ENCODE results near the gene EMX1. TPM values are rescaled to one million over a fixed set of nuclear protein-coding genes. Genes with fewer than 3 reads are reported as not detected.

EMX1 gene
- total RNA-seq, 2 experiments from 2014 or later: not detected

DNA sequence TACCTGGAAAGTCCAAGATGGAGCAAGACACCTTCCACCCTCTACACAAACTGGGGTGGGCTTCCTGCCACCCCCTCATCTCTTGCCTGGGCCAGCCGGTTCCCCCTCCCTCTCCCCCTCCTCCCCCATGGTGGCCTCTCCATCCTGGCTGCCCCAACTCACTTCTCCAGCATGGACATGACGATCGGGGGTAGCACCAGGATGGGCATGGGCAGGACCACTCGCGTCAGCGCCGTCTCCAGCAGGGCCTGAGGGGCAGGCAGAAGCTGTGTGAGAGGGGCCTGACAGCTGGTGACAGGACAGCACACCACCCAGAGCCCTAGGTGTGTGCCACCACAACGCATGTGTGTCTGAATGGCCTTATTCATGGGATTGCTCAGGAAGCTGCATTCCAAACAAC, 51.0 kb downstream of the EMX1 start:
- Mint-ChIP-seq H3K27me3 (no peaks in the 10 kb centered on the region), H3K27ac (no peak overlapping the region), H3K4me1 (no peaks in the 10 kb centered on the region), H3K9me3 (no peaks in the 10 kb centered on the region), H3K4me3 (no peak overlapping the region), H3K36me3 (no peaks in the 10 kb centered on the region)
- POLR2A ChIA-PET: no interaction called here
- DNase-seq: no peak
- no peak for ATAC-seq (ENCODE audit: low read depth)

DNA sequence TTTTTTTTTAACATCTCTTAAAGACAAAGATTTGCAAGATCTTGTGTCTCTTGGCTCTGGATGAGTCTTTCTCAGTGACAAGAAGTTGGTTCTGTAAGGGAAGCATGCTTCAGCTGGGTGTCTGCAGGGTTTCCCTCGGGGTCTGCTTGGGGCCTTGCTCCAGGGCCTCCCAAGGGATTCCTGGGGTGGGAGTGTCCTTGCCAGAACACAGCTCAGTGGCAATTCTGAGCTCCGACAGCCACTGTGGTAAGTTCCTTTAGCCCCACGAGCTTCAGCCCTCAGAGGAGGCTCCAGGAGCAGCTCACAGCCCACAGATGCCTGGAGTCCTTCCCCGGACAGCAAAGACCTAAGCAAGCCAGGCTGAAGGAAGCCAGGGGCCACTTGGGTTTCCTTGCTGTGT, 52.4 kb downstream of the EMX1 start:
- Mint-ChIP-seq H3K36me3 (no peaks in the 10 kb centered on the region), H3K4me1 (peaks cover 2% of the 10 kb centered on the region), H3K27me3 (peaks cover 4% of the 10 kb centered on the region), H3K9me3 (no peaks in the 10 kb centered on the region), H3K4me3 (no peak overlapping the region), H3K27ac (no peak overlapping the region)
- no peak for DNase-seq
- POLR2A ChIA-PET: no interaction called here
- ATAC-seq (ENCODE audit: low read depth): no peak

DNA sequence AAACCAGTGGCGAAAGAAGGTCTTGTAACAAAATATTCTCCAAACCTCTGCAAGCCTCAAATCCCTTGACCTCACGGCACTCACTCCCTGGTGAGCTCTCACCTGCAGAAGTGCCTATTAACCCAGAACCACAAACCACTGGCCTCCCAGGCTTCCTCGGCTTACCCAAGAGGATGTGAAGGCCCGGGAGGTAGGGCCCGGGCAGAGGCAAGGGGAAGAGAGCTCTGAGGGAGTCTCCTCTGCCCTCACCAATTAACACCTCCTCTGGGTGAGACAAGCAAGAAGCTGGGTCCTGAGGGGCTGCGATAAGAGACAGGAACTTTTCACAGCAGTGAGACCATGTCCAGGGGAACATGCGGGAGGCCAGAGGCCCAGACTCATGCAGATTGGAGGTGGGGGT, 53.7 kb downstream of the EMX1 start:
- DNase-seq: no peak
- Mint-ChIP-seq H3K9me3 (no peaks in the 10 kb centered on the region), H3K4me3 (no peak overlapping the region), H3K4me1 (peaks cover 2% of the 10 kb centered on the region), H3K27me3 (peaks cover 4% of the 10 kb centered on the region), H3K36me3 (no peaks in the 10 kb centered on the region), H3K27ac (no peak overlapping the region)
- POLR2A ChIA-PET: interaction anchor here (0.6 kb wide), 1 partner anchor 76 kb away, joined by 4 read pairs; no protein-coding TSS in a partner anchor
- ATAC-seq (ENCODE audit: low read depth): no peak

DNA sequence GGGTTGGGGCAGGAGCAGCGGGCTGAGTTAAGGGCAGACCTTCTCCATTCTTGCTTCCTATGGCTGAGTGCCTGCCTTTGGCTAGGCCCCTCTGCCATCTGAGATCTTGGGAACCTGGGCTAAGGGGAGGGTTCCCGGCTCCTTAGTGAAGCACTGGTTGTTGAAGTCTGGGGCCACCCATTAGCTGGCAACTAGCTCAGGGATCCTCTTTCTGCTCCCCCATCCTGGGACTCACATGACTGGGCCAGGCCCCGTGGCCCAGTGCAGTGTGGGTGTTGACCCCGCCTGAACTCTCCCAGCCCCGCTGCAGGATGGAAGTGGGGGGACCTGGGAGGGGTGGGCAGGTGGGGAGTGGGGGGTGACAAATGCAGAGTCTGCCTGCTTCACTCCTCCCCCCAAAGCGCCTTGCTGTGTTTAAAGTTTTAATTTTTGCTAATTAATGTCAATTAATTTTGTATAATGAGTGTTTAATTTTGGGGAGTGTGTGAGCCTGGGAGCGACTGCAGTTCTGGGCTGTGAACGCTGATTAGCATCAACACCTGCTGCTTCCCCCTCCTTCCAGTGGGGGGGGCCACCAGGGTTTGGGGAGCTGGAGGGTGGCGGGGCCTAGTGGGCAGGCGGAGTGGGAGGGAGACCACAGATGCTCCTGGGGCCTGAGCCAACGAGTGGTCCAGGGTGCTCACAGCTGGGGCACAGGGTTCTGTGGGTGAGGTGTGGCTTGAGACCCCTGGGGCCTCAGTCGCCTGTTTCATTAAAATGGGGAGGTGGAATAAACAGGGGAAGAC, 55.2 kb downstream of the EMX1 start:
- peaks cover 2% of the 10 kb centered on the region for H3K4me1 Mint-ChIP-seq
- POLR2A ChIA-PET: no interaction called here
- H3K27me3 Mint-ChIP-seq: peaks cover 4% of the 10 kb centered on the region
- ATAC-seq (ENCODE audit: low read depth) (no peak), DNase-seq (no peak)
- H3K9me3 Mint-ChIP-seq: no peaks in the 10 kb centered on the region
- H3K36me3 Mint-ChIP-seq: no peaks in the 10 kb centered on the region
- H3K4me3 Mint-ChIP-seq: no peak overlapping the region
- H3K27ac Mint-ChIP-seq: no peak overlapping the region

DNA sequence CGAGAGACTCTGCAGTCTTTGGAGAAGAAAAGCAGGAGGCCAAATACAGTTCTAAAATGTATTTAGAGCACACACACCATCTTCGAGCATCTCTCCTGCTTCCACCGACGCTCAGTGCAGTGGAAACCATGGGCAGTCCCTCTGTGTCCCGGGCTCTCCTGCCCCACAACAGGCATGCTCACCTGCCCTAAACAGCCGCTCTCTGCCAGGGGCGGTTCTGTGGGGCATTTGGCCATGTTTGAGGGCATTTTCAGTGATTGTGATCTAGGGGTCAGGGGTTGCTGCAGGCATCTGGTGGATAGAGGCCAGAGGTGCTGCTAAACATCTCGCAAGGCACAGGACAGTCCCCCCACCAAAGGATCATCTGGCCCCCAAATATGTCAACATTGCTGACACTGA, 55.8 kb downstream of the EMX1 start:
- POLR2A ChIA-PET: interaction anchor here (0.9 to 1.9 kb wide), 2 partner anchors 56 to 80 kb away, joined by 3 to 7 read pairs; partner anchors contain the start of gene EMX1
- DNase-seq (no peak), ATAC-seq (ENCODE audit: low read depth) (no peak)
- Mint-ChIP-seq H3K27ac (no peak overlapping the region), H3K36me3 (no peaks in the 10 kb centered on the region), H3K4me1 (peaks cover 2% of the 10 kb centered on the region), H3K27me3 (peaks cover 4% of the 10 kb centered on the region), H3K4me3 (no peak overlapping the region), H3K9me3 (no peaks in the 10 kb centered on the region)

DNA sequence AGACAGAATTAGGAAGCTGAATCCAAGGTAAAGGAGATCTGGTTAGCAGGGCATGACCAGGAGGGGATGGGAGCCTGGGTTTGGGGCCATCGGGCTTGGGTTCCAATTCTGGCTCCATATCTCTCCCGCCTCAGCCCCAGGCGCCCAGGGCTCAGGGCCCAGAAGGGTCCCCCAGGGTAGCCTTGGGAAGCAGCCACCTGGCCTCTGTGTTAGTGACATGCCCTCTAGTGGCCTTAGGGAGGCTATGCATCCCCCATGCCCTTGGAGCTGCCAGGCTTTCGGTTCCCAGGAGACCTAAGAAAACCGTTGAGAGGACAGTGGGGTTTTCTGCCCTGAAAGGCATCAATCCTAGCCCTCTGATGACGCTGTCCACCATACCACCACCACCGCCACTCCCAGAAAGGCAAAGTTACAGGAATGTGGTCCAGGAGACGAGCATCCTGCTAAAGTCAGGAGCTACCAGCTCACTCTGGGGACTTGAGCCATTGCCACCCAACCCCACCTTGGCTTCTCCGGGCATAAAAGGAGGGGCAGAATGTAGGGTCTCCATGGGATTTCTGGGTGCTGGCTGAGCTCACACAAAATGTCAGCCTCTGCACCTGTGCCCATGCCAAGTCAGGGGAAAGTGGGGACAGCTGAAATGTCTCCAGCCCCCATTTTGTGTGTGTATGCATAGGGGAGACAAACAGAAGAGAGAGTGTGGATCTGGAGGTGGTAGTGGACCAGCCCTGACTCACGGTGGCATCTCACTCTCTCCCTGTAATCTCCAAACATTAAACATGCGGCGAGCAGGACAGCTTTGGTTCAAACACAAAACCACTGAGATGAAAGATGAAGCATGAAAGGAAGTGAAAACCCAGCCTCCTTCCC, 56.5 kb downstream of the EMX1 start:
- peak; percentile 49 for DNase-seq
- Mint-ChIP-seq H3K36me3 (no peaks in the 10 kb centered on the region), H3K4me1 (peaks cover 2% of the 10 kb centered on the region), H3K27ac (no peak overlapping the region), H3K4me3 (no peak overlapping the region), H3K9me3 (no peaks in the 10 kb centered on the region), H3K27me3 (peaks cover 4% of the 10 kb centered on the region)
- ATAC-seq (ENCODE audit: low read depth): peak; percentile 88
- POLR2A ChIA-PET: interaction anchor here (0.9 to 1.9 kb wide), 2 partner anchors 57 to 80 kb away, joined by 3 to 7 read pairs; partner anchors contain the start of gene EMX1

DNA sequence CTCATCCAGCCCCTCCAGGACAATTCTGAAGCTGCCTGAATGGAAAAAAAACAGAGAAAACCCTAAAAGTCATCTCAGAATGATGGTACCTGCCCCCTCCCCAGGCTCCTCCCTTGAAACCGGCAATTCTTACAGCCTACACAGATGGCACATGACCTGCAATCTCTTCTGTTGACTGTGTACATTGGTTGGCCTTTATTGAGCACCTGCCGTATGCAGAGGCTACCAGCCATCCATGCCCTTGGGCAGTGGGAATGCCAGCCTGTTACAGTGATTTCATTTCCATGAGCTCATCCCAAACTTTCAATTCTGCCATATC, 57.1 kb downstream of the EMX1 start:
- POLR2A ChIA-PET: interaction anchor here (1.9 kb wide), 1 partner anchor 81 kb away, joined by 7 read pairs; no protein-coding TSS in a partner anchor
- Mint-ChIP-seq H3K36me3 (no peaks in the 10 kb centered on the region), H3K4me1 (peaks cover 2% of the 10 kb centered on the region)

DNA sequence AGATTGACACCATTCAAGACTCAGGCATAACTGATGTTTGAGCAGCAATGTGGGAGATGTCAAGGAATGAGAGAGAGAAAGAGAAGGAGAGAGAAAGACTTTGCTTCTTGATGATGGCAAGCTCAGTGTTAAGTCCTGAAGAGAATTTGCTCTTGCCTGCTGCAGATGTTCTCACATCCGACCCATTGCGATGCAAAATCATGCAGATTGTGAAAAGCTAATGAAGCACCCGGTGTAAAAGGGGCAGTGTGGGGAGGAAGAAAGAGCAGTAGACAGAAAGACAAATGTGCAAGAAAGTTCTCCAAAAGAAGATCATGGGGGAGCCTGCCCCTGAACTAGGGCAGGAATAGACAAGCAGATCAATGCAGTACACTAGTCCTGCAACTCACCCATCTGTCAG, 57.7 kb downstream of the EMX1 start:
- H3K4me1 Mint-ChIP-seq: peaks cover 3% of the 10 kb centered on the region
- POLR2A ChIA-PET: interaction anchor here (1.9 kb wide), 1 partner anchor 82 kb away, joined by 7 read pairs; no protein-coding TSS in a partner anchor
- no peak overlapping the region for H3K27ac Mint-ChIP-seq
- no peak for DNase-seq
- H3K27me3 Mint-ChIP-seq: peaks cover 4% of the 10 kb centered on the region
- ATAC-seq (ENCODE audit: low read depth): no peak
- H3K36me3 Mint-ChIP-seq: no peaks in the 10 kb centered on the region
- no peak overlapping the region for H3K4me3 Mint-ChIP-seq
- no peaks in the 10 kb centered on the region for H3K9me3 Mint-ChIP-seq

More for the DNA sequence above, 57.1 kb downstream of the EMX1 start:
- H3K4me3 Mint-ChIP-seq: no peak overlapping the region
- peaks cover 4% of the 10 kb centered on the region for H3K27me3 Mint-ChIP-seq
- no peaks in the 10 kb centered on the region for H3K9me3 Mint-ChIP-seq
- ATAC-seq (ENCODE audit: low read depth) (no peak), DNase-seq (no peak)
- no peak overlapping the region for H3K27ac Mint-ChIP-seq

DNA sequence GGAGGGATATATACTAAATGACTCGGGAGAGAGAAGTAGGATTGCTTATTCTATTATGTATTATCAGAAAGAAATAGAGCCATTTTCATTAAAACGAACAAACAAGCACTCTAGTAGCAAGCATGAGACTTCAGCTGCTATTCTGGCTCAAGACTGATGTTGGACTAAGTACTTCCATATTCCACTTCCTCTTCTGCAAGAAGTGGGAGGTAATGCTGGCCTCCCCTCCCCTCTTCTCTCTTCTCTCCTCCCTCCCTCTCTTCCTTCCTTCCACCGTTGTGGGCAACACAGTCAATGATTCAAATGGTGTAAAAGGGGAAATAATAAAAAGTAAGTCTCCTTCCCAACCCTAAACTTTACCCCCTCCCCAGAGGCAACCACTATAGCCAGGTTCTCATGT, 62.6 kb downstream of the EMX1 start:
- POLR2A ChIA-PET: no interaction called here

DNA sequence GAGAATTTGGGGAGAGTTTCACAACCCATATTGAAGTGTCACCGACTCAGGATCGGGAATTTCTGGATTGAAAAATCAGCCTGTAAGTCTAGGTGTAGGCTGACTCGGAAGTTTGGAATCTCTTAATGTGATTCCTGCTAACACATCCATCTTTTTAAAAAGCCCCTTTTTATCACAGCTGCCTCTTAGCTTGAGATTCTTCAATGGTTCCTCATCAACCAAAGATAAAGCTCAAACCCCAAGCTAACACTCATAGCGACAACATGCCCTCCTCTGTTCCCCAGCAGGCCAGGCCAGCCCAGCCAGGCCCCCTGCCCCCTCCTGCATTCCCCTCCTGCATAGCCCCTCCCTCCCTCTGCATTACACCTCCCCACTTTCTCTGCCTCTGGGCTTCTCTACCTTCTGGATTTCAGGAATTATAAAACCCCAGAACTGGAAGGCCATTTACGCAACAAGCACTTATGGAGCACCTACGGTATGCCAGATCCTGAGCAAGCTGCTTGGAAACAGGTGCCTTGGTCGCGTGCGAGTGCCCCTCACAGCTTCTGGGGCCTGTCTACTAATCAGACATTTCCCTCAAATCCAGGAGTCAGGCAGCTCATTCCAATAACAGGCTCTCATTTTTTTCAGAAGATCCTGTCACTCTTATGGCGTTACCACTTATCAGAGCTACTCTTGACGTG, 63.4 kb downstream of the EMX1 start:
- peaks cover 2% of the 10 kb centered on the region for H3K4me1 Mint-ChIP-seq
- H3K4me3 Mint-ChIP-seq: no peak overlapping the region
- ATAC-seq (ENCODE audit: low read depth): no peak
- POLR2A ChIA-PET: no interaction called here
- no peaks in the 10 kb centered on the region for H3K27me3 Mint-ChIP-seq
- H3K36me3 Mint-ChIP-seq: no peaks in the 10 kb centered on the region
- no peak overlapping the region for H3K27ac Mint-ChIP-seq
- DNase-seq: no peak
- H3K9me3 Mint-ChIP-seq: no peaks in the 10 kb centered on the region

More for the DNA sequence above, 62.6 kb downstream of the EMX1 start:
- no peak for DNase-seq
- ATAC-seq (ENCODE audit: low read depth): no peak
- no peaks in the 10 kb centered on the region for H3K27me3 Mint-ChIP-seq
- peaks cover 2% of the 10 kb centered on the region for H3K4me1 Mint-ChIP-seq
- no peaks in the 10 kb centered on the region for H3K9me3 Mint-ChIP-seq
- H3K27ac Mint-ChIP-seq: no peak overlapping the region
- H3K36me3 Mint-ChIP-seq: no peaks in the 10 kb centered on the region
- no peak overlapping the region for H3K4me3 Mint-ChIP-seq

DNA sequence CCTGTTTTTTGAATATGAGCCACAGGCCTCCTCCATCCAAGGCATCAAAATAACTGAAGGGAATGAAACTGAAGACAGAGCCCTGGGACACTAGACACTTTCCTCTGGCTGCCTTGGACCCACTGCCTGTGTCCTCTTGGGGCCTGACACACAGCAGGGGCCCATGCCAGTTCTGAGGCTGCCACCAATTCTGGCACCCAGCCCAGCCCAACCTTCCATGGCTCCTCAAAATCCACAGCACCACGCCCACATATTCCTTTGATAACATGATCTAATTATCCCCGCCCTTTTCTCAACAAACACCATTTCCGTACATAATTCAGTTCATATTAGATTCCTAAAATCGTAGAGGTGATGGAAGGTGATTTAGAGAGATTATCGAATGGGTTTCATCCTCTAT, 64.2 kb downstream of the EMX1 start:
- POLR2A ChIA-PET: interaction anchor here (0.7 kb wide), 1 partner anchor 242 kb away, joined by 3 read pairs; no protein-coding TSS in a partner anchor
- no peak for ATAC-seq (ENCODE audit: low read depth)
- no peak overlapping the region for H3K27ac Mint-ChIP-seq

DNA sequence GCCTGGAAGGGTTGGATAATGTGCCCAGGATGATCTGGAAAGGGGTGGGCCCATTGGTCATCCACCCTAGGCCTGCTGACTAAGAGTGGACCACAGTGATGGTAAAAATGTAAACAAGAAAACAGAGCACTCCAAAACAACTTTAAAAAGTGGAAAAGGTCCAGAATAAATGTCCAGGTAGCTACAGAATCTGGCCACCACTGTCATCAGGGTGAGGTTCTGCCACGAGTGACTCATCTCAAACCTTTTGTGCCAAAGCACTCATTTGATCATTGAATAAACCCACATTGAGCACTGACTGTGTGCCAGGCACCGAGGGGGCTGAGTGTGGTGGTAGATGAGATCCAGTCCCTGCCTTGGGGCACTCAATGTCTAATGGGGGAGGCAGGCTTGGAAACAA, 64.9 kb downstream of the EMX1 start:
- no peak for ATAC-seq (ENCODE audit: low read depth)
- H3K27me3 Mint-ChIP-seq: no peaks in the 10 kb centered on the region

More for the DNA sequence above, 64.2 kb downstream of the EMX1 start:
- Mint-ChIP-seq H3K4me3 (no peak overlapping the region), H3K4me1 (peaks cover 2% of the 10 kb centered on the region), H3K9me3 (no peaks in the 10 kb centered on the region), H3K36me3 (no peaks in the 10 kb centered on the region), H3K27me3 (no peaks in the 10 kb centered on the region)
- no peak for DNase-seq

DNA sequence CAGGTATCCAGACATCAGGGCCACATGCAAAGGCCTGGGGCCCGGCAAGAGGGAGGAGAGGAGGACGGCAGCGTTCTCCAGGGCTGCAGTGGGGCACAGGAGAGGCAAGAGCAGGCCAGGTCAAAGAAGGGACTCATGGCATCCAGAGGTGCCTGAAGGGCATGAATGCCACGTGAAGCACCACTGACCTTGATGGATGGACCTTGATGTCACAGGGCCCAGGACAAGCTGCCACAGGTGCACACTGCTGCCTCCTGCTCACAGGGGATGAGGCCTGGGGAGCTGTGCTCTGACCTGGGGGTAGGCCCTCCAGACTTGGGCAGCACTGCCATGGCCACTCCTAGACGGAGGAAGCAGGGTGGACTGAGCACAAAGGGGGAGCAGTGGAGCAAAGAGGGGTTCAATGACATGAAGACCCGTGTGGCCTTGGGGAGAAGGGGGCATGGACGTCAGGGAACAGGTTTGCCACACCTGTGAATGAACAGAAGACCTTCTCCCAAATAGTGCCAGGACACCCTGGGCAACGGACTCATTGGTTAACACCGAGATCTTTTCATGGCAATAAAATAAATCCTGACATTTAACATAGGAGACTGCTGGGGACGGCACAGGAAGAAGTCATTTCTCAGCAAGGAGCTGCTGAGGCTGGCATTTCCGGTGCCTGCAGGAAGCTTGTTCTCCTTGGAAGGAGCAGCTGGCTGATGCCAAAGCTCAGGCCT, 65.6 kb downstream of the EMX1 start:
- no peak for DNase-seq
- Mint-ChIP-seq H3K9me3 (no peaks in the 10 kb centered on the region), H3K36me3 (no peaks in the 10 kb centered on the region), H3K27ac (no peak overlapping the region), H3K27me3 (no peaks in the 10 kb centered on the region), H3K4me1 (peaks cover 2% of the 10 kb centered on the region), H3K4me3 (no peak overlapping the region)
- POLR2A ChIA-PET: no interaction called here
- ATAC-seq (ENCODE audit: low read depth): no peak

More for the DNA sequence above, 64.9 kb downstream of the EMX1 start:
- POLR2A ChIA-PET: interaction anchor here (0.7 kb wide), 1 partner anchor 241 kb away, joined by 3 read pairs; no protein-coding TSS in a partner anchor
- Mint-ChIP-seq H3K27ac (no peak overlapping the region), H3K4me1 (peaks cover 2% of the 10 kb centered on the region), H3K9me3 (no peaks in the 10 kb centered on the region), H3K4me3 (no peak overlapping the region), H3K36me3 (no peaks in the 10 kb centered on the region)
- no peak for DNase-seq

Data from activated naive CD8-positive, alpha-beta T cell treated with anti-CD3 and anti-CD28 coated beads, Interleukin-2, amount 10 ng/mL, durations not matched to agents 7 days and 5 days (primary cell).